Activated CD8-positive, alpha-beta memory T cell treated with anti-CD3 and anti-CD28 coated beads, Interleukin-2, amount 50 U/mL, for 1 hour (primary cell): Measurements from ENCODE around the gene SLC11A2.
"Not testable (repeated sequence)": the region's sequence is repeated elsewhere in the genome, so short reads cannot be mapped to it uniquely, and the experiment has no call there.

Experiments used
- DNase-seq: peaks from one replicate; pipeline ENCODE4 v3.0.0-alpha.2; 2020; ENCODE audit errors: extremely low read depth

SLC11A2 gene

GRCh38 chr12:50947933-50948626 lies 78.1 kb downstream of the SLC11A2 start:
- no peak for DNase-seq

DNA sequence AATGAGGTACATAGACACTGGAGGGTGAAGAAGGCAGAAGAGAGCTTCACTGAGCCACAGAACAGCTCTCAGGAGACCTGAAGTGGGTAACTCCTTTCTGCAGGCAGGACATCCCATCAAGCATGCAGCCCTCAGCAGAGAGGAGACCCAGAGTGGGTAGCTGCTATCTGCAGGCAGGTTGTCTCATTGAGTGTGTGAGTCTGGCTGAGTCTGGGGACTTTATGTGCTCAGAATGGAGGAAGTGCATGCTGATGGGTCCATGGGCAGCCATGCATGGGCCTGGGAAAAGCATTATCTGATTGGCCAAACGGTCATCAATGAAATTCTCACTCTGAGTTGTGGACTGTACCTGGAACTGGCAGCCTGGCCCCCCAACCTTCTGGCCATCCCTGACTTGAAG lies 88.5 kb downstream of the SLC11A2 start:
- DNase-seq = no peak

DNA sequence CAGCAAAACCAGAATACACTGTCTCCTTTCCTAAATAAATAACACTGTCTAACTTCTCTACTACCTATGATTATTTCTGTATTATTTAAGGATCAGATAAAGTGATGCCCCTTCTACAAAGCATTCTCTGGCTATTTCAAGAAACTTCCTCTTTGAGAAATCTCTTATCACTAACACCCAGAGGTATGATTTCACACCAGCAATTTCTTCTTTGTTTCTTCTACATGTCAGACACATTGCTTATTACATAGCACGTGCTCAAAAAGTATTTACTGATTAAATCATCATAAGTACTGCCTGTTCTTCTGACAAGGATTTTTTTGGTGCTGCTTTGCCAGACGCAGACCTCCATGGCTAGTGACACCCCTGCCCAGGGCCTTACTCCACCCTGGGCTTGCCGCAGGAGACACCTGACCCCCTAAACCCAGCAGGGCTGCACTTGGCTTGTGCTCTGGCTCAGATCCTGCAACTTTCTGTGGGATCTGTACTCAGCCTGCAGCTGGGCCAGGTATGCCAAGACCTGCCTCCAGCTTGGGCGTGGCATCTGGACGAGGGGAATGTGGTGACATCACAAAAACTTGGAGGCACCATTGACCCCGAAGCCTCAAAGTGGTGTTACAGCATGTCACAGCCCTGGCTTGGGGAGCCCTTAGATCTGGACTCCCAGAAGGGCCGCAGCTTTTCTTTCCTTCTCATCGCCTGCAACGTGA lies 89.2 kb downstream of the SLC11A2 start:
- no peak for DNase-seq

GRCh38 chr12:50934981-50935807 lies 91.0 kb downstream of the SLC11A2 start:
- DNase-seq = no peak

DNA sequence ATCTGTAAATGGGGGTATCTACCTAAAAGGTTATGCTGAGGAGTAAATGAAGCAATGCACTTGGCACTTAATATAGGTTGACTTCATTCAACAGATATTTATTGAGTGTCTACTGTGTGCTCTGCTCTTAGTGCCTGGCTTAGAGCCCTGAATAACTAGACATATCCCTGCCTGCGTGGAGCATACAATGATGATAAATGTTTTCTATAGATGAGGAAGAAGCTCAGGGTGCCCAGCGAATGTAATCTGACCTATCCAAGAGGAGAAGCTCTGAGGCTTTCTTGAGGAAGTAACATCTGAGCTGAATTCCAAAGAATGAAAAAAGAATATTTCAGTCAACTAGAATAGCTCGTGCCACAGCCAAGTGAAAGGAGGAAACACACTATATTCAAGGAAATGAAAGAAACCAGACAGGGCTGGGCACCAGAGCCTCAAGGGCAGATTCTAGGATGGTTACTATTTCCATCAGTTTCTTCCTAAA lies 91.8 kb downstream of the SLC11A2 start:
- DNase-seq = no peak

DNA sequence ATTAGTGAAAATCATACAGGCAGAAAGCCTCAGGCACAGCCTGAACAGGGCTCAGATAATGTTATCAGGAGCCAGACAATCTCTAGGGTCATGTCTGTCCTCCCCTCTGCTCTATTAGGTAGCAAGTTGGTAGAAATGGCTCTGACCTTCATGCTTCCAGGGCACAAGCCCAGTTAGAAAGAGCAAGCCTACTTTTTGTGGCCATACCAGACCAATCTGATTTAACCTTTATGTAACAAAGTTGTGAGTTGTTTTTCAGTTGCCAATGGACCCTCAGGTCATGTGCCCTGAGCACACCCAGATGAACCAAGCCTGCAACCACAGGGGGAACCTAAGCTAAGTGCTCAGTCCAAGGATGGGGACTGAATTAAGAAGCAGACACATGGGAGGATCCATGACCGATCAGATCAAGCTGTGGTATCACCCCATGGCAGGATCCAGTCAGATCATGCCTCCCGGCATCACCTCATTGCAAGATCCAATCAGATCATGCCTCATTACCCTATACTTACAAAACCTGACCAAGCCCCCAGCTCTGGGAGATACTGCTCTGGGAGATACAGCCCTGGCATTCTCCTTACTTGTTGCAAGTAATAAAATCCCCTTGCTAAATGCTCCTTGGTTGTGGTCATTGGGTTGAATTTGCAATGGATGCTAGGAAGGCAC lies 92.6 kb downstream of the SLC11A2 start:
- DNase-seq = no peak

DNA sequence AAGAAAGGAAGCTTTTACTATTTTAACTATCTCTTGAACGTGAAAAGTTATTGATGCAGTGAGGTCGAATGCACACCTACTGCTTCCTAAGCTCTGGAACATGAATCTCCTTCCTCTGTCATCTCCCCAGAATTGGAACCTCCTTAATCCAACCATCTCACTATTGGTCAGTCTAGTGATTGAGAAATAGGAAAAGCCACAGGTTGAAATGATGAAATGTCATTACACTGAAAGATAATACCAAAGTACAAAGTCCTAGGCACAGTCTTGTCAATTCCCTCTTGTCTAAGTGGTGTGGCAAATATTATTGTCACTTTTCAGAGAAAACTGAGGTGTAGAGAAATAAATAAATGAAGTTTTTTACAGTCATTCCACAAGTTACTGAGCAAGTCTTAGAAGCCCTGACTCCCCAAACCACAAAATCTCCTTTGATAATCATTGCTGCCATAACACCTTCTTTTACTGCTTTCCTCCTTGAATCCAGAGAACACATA lies 93.3 kb downstream of the SLC11A2 start:
- DNase-seq = no peak

GRCh38 chr12:50930477-50930876 lies 95.7 kb downstream of the SLC11A2 start:
- not testable (repeated sequence) for DNase-seq

DNA sequence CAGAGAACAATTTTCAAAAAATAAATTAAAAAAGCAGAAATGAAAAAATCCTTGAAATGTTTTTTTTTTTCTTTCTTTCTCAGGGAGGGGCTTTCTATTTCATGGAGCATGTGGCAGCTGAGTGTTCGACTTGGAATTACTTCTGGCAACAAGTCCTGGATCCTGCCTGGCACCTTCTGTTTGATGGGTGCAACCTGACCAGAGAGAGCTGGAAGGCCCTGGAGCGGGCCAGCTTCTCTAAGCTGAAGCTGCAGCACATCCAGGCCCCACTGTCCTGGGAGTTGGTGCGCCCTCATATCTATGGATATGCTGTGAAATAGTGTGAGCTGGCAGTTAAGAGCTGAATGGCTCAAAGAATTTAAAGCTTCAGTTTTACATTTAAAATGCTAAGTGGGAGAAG lies 96.4 kb downstream of the SLC11A2 start:
- no peak for DNase-seq
